Activated CD4-positive, alpha-beta T cell treated with anti-CD3 and anti-CD28 coated beads, Interleukin-2, amount 50 U/mL, for 24 hours (primary cell): ENCODE measurements around the gene TMEM30A.

Experiments
- DNase-seq, 2 donors: peaks; one replicate each; pipeline ENCODE4 v3.0.0-alpha.2; 2020; ENCODE audit warnings: low read depth in 1 of 2, low spot score in 1 of 2

Gene TMEM30A

DNA sequence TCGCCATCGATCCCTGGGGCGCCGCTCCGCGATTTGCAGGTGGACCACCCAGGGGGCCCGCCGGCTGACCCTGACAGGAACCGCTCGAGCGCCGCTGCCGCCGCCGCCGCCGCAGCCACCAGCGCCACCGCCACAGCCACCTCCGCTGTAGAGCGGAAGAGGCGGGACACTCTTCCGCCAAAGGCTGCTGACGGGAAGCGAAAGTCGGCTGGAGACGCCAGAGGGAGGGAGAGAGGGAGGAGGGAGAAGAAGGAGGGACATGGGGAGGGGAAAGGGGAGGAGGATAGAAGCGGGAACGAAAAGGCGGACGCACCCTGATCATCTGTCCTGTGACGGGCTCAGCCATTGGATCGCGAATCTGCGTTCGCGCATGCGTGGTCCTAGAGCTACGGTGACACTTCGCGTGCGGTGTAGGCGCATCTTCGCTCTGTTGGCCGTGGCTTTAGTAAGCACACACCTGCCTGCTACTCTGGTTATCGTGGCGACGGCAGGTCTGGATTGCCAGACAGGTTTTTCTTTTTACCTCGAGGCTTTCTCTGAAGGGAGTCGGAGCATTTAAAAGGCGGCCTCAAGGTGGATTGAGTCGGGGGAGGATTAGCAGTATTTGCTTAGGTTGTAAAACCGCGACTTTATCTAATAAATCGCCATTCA, at the start of gene TMEM30A:
Gene TMEM30A (minus strand): TSS at position 161 of the 651 bp plus-strand sequence. CDS start 154 bp downstream, at position 7.
- peak; percentile 87 to 97 for DNase-seq

DNA sequence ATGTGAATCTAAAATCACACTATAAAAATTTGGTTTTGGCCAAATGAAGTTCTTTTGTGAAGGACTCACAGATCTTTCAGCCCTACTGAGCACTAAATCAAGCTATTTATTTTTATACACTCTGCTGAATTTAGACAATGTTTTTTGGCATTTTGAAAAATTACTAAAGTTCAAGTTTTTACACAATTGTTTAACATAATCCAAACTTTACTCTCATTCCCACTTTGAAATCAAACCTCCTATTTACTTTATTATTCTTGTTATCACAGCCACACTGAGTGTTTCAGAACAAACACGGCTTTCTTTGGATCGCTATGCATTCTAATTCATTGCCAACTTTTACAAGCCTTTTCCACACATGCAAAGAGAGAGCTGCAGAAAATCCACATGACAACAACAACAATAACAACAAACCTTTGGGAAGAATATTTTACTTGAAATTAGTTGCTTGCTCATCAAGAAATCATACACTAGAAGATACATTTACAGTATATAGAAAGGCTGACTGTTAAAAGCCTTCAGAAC, 49.1 kb upstream of the TMEM30A start:
- DNase-seq: no peak

DNA sequence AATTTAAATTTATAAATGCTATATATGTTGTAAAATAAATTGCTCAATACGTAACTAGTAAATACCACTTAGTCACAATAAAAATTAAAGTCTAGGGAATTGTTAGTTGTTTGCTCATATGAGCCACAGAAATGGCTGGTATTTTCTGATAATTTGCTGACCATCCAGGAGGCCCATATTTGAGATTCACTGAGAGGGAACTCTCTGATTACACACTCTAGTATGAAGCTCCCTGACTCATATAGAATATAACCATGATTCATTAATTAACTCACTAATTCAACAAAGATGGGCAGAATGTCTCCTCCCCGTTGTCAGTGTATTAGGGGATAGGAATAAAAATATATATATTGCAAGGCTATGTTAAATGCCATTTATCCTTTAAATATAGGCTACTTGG, 46.6 kb upstream of the TMEM30A start:
- DNase-seq: no peak

DNA sequence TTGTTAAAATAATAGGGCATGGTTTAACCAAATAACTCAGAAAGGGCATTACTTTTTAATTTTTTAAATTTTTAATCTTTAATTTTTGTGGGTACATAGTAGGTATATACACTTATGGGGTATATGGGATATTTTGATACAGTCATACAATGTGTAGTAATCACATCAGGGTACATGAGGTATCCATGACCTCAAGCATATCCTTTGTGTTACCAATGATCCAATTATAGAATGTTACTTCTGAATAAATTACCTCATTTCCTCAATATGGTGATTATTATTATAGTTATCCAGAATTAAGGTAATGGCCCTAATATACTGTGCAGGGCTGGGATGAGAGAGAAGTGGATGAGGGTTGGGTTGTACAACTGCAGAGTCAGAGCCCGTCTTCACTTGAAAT, 45.1 kb upstream of the TMEM30A start:
- DNase-seq: no peak

DNA sequence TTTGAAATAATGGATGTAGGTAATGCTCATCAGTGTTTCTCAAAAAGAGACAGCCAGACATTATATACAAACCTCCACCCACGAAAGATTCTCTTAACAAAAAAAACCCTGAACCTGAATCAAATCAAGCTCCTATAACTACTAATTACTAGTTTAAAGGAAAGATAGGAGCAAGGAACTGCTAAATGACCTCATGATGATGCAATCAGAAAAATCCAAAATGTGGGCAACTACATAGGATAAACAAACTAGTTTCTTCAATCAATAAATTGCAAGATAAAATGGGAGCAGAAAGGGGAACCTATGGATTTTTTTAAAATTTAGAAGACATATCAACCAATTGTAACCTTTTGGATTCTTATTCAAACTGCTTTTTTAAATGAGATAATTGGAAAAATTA, 43.2 kb upstream of the TMEM30A start:
- no peak for DNase-seq

DNA sequence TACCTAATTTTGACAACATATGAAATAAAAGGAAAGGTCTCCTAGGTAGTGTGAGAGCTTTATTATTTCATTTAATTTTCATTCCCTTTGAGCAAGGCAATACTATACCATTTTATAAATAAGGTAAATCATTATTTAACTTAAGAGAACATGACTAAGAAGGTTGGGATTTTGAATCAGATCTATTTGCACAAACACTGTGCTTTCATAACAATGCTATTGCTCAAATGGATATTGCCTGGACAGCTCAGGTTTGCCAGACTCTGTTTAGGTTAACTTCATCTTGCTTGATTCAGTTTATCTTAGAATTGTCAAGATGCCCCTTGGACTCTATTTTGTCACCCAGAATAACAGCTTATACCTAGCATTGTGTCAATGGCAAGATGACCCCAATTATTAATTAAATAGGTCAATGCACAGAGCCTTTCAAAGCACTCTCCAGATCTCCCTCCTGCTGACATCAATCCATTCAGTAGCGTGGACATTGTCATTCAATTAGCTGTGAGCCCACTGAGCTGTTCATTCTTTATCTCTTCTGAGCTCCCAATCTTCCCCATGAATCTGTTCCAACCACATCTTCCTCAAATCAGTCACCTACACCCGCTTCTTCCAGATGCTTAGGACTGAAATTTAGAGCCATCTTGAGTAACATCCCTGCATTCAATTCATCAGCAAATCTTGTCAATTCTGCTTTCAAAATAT, 42.1 kb upstream of the TMEM30A start:
- DNase-seq: no peak

DNA sequence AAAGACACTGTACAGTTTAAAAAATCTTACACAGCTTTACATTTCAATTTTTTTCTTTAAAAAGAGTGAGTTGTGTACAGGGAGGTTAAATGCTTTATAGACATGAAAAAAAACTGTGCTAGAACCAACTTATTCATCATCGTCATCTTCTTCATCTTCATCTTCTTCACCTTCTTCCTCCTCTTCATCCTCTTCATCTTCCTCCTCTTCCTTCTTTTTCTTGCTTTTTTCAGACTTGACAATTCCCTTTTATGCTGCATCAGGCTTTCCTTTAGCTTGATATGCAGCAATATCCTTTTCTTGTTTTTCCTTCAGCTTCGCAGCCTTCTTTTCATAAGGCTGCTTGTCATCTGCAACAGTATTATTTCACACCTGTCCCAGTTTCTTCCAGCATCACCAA, 34.3 kb upstream of the TMEM30A start:
- DNase-seq: no peak

DNA sequence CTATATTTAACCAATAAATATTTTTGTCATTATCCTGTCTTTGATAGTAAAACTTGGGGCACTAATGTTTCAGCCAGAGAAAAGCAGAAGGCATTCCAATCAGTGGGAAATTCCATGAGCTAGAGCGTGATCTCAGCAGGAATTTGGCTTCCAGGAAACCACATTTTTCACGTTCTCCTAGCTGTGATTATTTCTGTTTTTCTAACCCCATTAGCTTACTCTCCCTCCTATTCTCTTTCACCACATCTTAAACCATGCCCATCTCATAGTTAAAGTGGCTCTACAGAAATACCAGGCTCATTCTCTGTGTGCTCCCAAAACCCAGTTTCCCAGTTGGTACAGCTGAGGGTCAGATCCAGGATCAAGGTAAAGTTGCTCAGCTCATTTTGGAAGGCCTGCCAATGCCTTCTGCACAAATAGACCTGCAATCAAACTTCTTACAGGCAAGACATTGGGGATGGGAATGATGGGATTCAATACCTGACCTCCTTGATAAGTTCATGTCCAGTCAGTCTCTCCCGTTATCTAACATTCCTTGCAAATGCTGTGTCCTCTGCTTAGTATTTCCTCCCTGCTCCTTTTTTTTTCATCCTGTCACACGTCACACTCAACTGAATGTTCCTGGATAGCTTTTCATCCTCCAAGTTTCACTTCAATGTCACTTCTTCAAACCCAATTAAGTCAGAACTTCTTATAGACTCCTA, 33.1 kb upstream of the TMEM30A start:
- no peak for DNase-seq

DNA sequence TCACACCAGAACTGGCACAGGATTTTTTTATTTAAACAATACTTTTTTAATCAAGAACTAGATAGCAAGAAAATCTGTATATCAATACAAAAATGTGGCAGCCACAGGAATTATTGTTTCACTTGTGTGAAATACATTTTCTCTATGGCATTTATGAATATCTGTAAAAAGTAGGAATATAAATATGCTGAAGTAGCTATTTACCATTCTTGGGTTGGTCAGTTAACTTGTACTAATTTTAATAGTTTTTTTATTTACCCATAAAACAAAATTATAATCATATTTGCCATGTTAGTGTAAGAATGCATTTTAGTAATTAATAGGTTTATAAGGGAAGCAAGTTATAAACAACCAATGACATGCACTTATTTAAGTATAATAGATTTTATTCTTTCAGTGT, 31.4 kb upstream of the TMEM30A start:
- DNase-seq: no peak

DNA sequence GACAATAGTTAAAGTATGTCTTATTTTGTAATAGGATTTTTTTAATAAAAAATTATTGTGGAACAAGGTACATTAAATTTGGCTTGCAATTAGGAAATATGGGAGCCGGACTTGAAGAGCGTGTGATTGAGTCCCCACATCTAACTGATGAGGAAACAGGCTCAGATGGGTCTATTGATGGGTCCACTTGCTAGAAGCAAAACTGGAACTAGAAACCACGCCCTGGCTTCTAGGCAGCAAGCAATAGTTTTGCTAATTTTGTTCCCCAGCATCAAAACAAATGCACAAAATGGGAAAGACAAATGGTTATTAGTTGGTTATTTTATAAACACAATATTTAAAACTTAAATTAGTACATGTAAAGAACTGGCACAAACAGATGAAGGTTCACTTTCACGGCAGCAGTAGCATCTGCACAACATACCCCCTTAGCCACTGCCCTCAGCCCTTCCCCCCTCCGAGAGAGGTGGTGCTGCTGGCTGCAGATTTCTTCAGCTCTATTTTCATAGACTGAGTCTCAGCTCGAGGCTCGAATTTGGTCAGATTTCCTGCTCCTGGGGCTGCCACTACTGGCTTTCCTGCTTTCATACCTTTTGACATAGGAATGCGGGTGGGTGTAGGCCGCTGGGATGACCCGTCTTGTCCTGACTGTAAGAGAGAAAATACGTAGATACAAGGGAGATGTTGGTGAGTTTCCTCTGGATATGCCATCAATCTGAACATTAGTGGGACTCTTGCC, 23.8 kb upstream of the TMEM30A start:
- no peak for DNase-seq

DNA sequence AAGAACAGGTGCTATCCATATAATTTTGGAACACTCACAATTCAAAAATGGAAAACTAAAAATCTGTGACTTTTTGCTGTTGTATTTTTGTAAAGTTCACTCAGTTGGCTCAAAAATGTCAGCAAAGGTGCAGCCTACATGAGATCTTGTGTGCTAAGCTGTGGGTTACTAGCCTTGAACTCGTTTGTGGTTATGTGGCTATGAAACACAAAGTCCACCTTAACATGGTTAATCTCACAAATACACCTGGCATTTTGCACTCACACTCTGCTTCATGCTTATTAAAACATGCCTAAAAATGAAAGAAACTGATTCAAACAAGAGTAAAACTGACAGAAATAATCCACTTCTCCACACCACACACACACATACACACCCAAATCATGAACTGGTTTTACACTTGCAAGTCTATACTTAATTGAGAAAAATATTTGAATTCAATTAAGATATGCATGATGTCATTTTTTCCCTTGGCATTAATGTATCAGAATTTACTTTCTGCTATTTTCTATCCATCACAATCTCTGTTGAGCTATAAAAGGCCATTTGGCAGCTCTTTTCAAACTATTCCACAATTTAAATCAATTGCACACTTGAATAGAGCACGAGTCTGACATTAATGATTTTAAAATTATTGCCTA, 22.9 kb upstream of the TMEM30A start:
- DNase-seq: no peak

DNA sequence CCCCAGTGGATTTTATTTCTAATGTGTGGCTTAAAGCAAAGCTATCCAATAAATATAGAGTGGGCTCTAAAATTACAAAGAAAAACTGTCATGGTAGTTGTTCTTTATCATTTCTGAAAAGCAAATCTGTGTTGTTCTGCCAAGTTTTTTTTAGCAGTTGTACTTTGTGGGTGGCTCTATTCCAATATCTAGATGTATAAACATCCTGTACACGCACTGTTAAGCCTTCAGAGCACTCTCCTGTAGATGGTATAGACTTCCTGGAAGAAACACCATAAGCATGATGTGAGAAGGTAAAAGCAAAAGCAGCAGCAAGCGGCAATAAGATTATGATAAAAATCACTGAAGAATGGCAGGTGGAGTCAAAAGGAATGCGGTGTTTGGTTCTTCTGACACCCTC, 21.5 kb upstream of the TMEM30A start:
- DNase-seq: no peak

DNA sequence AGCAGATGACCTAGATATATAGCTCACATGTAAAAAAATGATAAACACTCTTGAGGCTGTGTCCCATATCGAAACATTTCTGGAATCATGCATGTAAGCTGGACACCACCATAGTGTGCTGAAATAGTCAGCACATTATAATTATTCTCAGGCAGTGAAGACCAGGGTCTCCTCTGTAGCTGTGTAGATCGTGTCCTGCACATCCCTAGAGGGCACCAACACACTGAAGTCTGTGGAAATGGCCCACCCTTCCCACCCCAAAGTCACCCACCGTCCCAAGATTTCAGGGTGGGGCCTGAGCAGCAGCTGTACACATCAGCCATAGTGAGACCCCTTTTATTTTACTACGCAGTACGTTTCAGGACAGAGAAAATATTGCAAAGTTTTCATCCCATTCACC, 21.0 kb upstream of the TMEM30A start:
- no peak for DNase-seq

DNA sequence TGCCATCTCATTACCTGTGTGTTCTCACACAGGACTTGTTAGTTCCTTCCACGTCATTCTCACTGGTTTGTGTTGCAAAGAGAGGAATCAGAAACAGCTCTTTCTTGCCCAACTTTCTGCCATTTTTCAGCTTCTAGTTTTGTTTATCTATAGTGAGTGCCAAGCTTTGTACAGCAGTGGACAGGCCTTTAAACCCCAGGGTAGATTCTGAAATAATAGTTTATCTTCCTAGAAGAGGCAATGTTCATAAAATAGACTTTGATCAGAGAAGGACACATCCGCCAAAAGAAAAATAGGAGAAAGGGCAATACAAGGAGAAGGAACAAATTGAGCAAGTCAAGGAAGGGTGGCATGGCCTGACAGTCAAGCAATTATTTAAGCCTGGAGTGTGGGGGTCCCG, 17.7 kb upstream of the TMEM30A start:
- no peak for DNase-seq

DNA sequence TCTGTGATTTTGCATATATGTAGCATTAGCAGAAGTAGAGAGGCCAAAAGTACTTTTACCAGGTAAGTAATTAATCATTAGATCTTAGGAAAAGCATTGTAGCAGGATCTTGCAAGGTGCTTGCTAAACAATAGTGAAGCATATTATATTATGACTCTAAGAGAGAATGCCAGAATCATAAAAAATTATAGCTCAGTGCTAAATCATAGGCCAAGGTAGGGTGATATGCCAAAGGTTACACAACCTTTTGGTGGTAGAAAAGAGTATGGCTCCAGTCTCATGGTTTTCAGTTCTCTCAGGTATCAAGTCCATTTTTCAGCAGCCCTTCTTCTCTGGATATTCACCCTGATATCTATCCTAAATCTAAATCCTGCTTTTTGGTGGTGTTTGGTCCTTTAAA, 16.9 kb upstream of the TMEM30A start:
- DNase-seq: no peak

DNA sequence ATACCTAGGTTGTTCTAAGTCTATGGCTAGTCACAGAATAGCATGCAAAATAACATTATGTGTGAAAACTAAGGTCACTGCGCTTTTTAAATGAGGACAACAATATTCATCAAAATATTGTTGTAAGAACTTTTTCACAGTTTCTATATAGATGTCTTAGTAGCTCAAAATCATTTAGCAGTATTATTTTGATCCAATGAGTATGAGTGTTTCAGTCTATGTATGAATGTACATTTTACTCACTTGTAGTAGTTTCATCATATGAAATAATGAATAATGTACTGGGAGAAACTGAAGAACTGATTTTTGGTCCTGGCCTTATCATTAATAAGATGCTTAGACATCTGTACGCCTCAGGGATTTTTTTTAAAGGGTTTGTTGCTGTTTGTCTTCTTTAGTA, 16.5 kb upstream of the TMEM30A start:
- DNase-seq: no peak

DNA sequence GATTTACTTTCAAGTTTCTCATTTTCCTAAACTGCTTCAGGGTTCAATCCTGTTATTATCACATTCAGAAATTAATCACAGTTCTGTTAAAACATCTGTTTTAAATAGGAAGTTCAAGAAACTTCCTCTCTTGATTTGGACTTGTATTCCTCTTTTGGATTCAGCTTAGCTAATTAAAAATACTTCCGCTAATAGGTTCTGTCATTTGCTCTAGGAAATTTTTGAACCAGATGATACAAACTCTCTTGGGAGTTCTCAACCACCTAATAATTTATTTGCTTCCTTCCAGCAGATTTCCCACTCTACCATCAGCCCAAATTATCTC, 15.9 kb upstream of the TMEM30A start:
- DNase-seq: no peak

DNA sequence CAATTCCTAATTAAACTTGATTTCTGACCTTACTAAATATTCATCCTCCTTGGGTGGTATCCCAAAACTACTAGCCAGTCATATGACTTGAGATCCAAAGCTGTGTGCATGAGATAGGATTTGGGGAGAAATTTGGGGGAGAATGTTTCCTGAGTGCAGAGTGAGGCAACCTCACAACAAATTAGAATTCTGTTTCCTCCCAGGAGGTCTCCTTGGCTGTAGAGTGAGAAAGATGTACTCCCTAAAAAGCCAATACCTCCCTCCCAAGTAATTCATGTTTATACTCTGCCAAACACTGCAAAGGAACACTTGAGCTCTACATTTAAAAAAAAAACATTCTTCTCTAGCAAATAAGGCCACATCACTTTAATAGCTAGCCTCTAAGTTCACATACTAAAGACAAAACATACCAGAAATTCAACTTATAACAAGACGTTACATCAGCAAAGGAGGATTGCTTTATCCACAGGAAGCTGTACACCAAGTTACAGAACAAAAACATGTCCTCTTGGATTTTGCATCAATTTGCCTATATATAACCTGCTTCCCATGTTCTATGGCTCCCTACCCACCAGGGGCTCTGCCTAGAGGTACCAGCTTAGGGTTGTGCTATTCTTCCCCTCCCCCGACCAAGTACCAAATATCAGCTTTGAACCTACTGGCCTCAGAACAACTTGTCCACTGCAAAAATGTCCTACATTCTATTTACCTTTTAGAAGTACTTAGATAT, 15.4 kb upstream of the TMEM30A start:
- DNase-seq: no peak

DNA sequence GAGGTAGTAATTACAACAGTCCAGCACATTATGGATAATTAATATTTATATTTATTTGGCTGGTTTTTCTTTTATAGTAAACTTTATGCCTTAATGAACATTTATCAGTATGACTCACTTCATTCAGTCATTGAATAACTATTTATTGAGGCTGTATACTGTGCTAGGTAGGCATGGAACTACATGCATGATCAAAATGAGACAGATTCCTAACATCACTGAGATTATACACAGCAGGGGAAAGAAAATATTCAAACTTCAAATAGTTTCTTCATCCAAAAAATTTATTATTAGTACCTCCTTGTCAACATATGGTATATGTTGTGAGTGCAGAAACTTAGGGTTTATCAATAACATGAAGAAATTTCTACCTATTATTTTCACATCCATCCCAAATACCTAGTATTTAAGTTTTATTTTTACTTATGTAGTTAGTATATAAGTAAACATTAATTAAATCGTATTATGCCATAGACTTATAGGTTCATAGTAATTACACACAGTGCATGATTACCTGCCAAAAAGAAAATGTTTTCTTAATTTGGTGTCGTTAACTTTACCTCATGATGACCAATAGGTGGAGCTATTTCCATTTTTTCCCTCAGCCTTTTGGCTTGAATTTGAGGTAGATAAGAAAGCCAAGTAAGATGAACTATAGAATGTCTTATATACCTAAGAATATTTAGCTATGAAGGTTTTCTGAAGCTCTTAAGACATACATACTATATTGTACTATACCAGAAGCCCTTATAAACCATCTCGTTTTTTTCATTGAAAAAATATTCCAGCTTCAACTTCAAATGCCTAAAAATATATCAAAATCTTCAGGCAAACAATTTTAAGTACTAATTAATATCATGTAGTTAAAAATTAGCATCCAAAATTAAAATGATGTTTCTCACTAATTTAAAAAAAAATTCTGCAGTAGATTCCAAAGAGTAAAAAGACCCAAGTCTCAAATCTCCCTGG, 12.5 kb upstream of the TMEM30A start:
- no peak for DNase-seq
